Measurements from ENCODE around the gene KIAA0232.

GRCh38 chr4:6753891-6754290 lies 28.6 kb upstream of the KIAA0232 start:
- TF ChIP-seq CTCF (IDR thresholded peaks at IDR 0.05; ENCODE audit: low read depth, low read length, poor library complexity, severe bottlenecking) (no peak), EZH2phosphoT487 (IDR thresholded peaks at IDR 0.05; ENCODE audit: borderline replicate concordance, low read length) (no peak)
